GM13976 (cell line): ENCODE data around the gene ZFPM1.

ENCODE experiments used
- DNase-seq: peaks from one replicate; pipeline ENCODE4 v3.0.0; 2012; ENCODE audit warnings: low spot score
- CTCF ChIP-seq: IDR thresholded peaks from 2 replicates; pipeline ENCODE4 v1.5.1; 2012; ENCODE audit warnings: borderline replicate concordance, mild to moderate bottlenecking; ENCODE audit not compliant: insufficient read depth; ENCODE audit errors: extremely low read depth, missing control alignments, control extremely low read depth
- in situ Hi-C: fragments of 300-500 bp; cut with MboI; formaldehyde crosslinking; loops from one replicate; pipeline ENCODE4 v1.12.0; 2022; ENCODE audit warnings: low sequenced_read_pairs, mixed read lengths, inconsistent platforms; ENCODE audit not compliant: unreplicated experiment

The ZFPM1 gene

GRCh38 chr16:88558457-88559442 is 105.7 kb downstream of the ZFPM1 start:
- TF ChIP-seq CTCF: no peak
- in situ Hi-C loops: loop anchor here (25.0 kb wide), 1 partner anchor 371 kb away; no protein-coding TSS in a partner anchor
- no peak for DNase-seq

DNA sequence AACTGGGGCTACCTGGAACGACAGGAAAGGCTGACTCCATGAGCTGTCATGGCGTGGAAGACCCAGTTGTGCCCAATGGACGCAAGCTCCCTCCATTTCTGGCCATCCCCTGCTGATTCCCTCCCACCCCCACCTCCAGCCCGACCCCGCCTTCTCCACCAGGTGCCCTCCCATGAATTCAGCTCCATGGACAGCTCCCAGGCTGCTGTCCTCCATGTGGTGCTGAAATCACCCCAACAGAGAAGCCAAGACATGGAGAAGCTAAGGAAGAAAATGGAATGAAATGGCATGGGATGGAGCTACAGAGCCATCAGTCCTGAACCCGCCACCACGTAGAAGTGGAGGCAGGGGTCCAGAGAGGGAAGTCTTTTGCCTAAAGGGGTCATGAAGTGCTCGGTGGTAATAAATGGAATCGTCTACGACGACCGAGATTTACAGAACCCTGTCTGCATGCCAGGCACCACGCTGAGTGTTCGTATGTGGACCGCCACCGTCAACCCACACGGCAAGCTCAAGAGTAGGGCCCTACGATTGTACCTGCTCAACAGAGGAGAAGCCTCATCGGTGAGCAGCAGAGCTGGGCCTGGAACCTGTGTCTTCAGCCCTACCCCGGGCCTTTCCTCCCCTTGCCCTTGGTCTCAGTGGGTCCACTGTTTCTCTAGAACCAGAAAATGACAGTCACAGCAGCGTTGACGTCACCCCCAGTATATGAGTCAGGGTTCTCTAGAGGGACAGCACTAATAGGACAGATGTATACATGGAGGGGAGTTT is 107.8 kb downstream of the ZFPM1 start:
- no peak for TF ChIP-seq CTCF
- in situ Hi-C loops: loop anchor here (25.0 kb wide), 1 partner anchor 374 kb away; no protein-coding TSS in a partner anchor
- no peak for DNase-seq

GRCh38 chr16:88561485-88562359 is 108.6 kb downstream of the ZFPM1 start:
- in situ Hi-C loops: loop anchor here (25.0 kb wide), 1 partner anchor 374 kb away; no protein-coding TSS in a partner anchor
- peak; percentile 81 for DNase-seq
- TF ChIP-seq CTCF: peak; percentile 82

- in situ Hi-C loops: loop anchor here (25.0 kb wide), 1 partner anchor 379 kb away; no protein-coding TSS in a partner anchor
- TF ChIP-seq CTCF: no peak
- DNase-seq: no peak
These were observed 113.1 kb downstream of the ZFPM1 start for GRCh38 chr16:88566158-88566557.

- in situ Hi-C loops: loop anchor here (25.0 kb wide), 1 partner anchor 382 kb away; no protein-coding TSS in a partner anchor
- no peak for DNase-seq
- no peak for TF ChIP-seq CTCF
These were observed 115.9 kb downstream of the ZFPM1 start for GRCh38 chr16:88568710-88569613.
